ENCODE data around the gene ALG8. TPM values are rescaled to one million over a fixed set of nuclear protein-coding genes. Genes with fewer than 3 reads are reported as not detected.
"Not testable (repeated sequence)": the region's sequence is repeated elsewhere in the genome, so short reads cannot be mapped to it uniquely, and the experiment has no call there.

Gene ALG8
- polyA plus RNA-seq, 2 donors, result 18.0 to 28.2 TPM

- H3K27ac ChIP-seq (ENCODE audit: low read depth in 2 of 2, low read length in 1 of 2), result no peak overlapping the region
- peaks cover 6 to 12% of the 10 kb centered on the region in 2 donors for H3K36me3 ChIP-seq (ENCODE audit: control insufficient read depth in 2 of 2, insufficient read depth in 2 of 2, low read length in 1 of 2)
- no peak overlapping the region for H3K4me3 ChIP-seq (ENCODE audit: low read depth in 1 of 2, low read length in 2 of 2)
- H3K27me3 ChIP-seq (ENCODE audit: control insufficient read depth in 1 of 2, insufficient read depth in 2 of 2, low read length in 2 of 2), result no peaks in the 10 kb centered on the region
- 90% methylated on average over 5 of the region's 5 CpGs for WGBS, 2 donors
- H3K9me3 ChIP-seq (ENCODE audit: control insufficient read depth in 2 of 2, insufficient read depth in 1 of 2, low read depth in 1 of 2, low read length in 1 of 2), result no peaks in the 10 kb centered on the region
- H3K4me1 ChIP-seq (ENCODE audit: control insufficient read depth in 2 of 2, insufficient read depth in 2 of 2, low read length in 1 of 2), result no peaks in the 10 kb centered on the region
Measured at GRCh38 chr11:78110351-78110750, 29.1 kb downstream of the ALG8 start.

GRCh38 chr11:78109081-78110015 lies 30.1 kb downstream of the ALG8 start:
- WGBS, 2 donors, result 71 to 77% methylated on average over 3 of the region's 3 CpGs
- no peaks in the 10 kb centered on the region for H3K27me3 ChIP-seq (ENCODE audit: control insufficient read depth in 1 of 2, insufficient read depth in 2 of 2, low read length in 2 of 2)
- H3K36me3 ChIP-seq (ENCODE audit: control insufficient read depth in 2 of 2, insufficient read depth in 2 of 2, low read length in 1 of 2), result peaks cover 6 to 12% of the 10 kb centered on the region in 2 donors

GRCh38 chr11:78100676-78101472 lies 38.6 kb downstream of the ALG8 start:
- Histone ChIP-seq H3K4me1 (ENCODE audit: control insufficient read depth in 2 of 2, insufficient read depth in 2 of 2, low read length in 1 of 2) (no peaks in the 10 kb centered on the region), H3K36me3 (ENCODE audit: control insufficient read depth in 2 of 2, insufficient read depth in 2 of 2, low read length in 1 of 2) (no peaks in the 10 kb centered on the region), H3K27ac (ENCODE audit: low read depth in 2 of 2, low read length in 1 of 2) (no peak overlapping the region), H3K4me3 (ENCODE audit: low read depth in 1 of 2, low read length in 2 of 2) (no peak overlapping the region), H3K9me3 (ENCODE audit: control insufficient read depth in 2 of 2, insufficient read depth in 1 of 2, low read depth in 1 of 2, low read length in 1 of 2) (no peaks in the 10 kb centered on the region), H3K27me3 (ENCODE audit: control insufficient read depth in 1 of 2, insufficient read depth in 2 of 2, low read length in 2 of 2) (no peaks in the 10 kb centered on the region)
- WGBS, 2 donors, result 75 to 88% methylated on average over 2 of the region's 2 CpGs

More at GRCh38 chr11:78109081-78110015, 30.1 kb downstream of the ALG8 start:
- H3K4me1 ChIP-seq (ENCODE audit: control insufficient read depth in 2 of 2, insufficient read depth in 2 of 2, low read length in 1 of 2), result no peaks in the 10 kb centered on the region
- H3K4me3 ChIP-seq (ENCODE audit: low read depth in 1 of 2, low read length in 2 of 2), result no peak overlapping the region
- H3K9me3 ChIP-seq (ENCODE audit: control insufficient read depth in 2 of 2, insufficient read depth in 1 of 2, low read depth in 1 of 2, low read length in 1 of 2), result no peaks in the 10 kb centered on the region
- H3K27ac ChIP-seq (ENCODE audit: low read depth in 2 of 2, low read length in 1 of 2), result no peak overlapping the region

- Histone ChIP-seq H3K27ac (ENCODE audit: low read depth in 2 of 2, low read length in 1 of 2) (no peak overlapping the region), H3K36me3 (ENCODE audit: control insufficient read depth in 2 of 2, insufficient read depth in 2 of 2, low read length in 1 of 2) (no peaks in the 10 kb centered on the region), H3K9me3 (ENCODE audit: control insufficient read depth in 2 of 2, insufficient read depth in 1 of 2, low read depth in 1 of 2, low read length in 1 of 2) (no peaks in the 10 kb centered on the region), H3K27me3 (ENCODE audit: control insufficient read depth in 1 of 2, insufficient read depth in 2 of 2, low read length in 2 of 2) (no peaks in the 10 kb centered on the region), H3K4me3 (ENCODE audit: low read depth in 1 of 2, low read length in 2 of 2) (no peak overlapping the region), H3K4me1 (ENCODE audit: control insufficient read depth in 2 of 2, insufficient read depth in 2 of 2, low read length in 1 of 2) (no peaks in the 10 kb centered on the region)
- 72 to 86% methylated on average over 5 of the region's 5 CpGs for WGBS, 2 donors
Measured at GRCh38 chr11:78100261-78100660, 39.2 kb downstream of the ALG8 start.

GRCh38 chr11:78099666-78100065 lies 39.8 kb downstream of the ALG8 start:
- Histone ChIP-seq H3K9me3 (ENCODE audit: control insufficient read depth in 2 of 2, insufficient read depth in 1 of 2, low read depth in 1 of 2, low read length in 1 of 2) (no peaks in the 10 kb centered on the region), H3K27ac (ENCODE audit: low read depth in 2 of 2, low read length in 1 of 2) (no peak overlapping the region), H3K27me3 (ENCODE audit: control insufficient read depth in 1 of 2, insufficient read depth in 2 of 2, low read length in 2 of 2) (no peaks in the 10 kb centered on the region), H3K4me3 (ENCODE audit: low read depth in 1 of 2, low read length in 2 of 2) (no peak overlapping the region), H3K36me3 (ENCODE audit: control insufficient read depth in 2 of 2, insufficient read depth in 2 of 2, low read length in 1 of 2) (no peaks in the 10 kb centered on the region), H3K4me1 (ENCODE audit: control insufficient read depth in 2 of 2, insufficient read depth in 2 of 2, low read length in 1 of 2) (no peaks in the 10 kb centered on the region)
- WGBS, 2 donors, result 83 to 86% methylated on average over 4 of the region's 4 CpGs

- no peaks in the 10 kb centered on the region for H3K36me3 ChIP-seq (ENCODE audit: control insufficient read depth in 2 of 2, insufficient read depth in 2 of 2, low read length in 1 of 2)
- WGBS, 2 donors, result 94 to 96% methylated on average over 7 of the region's 7 CpGs
Measured at GRCh38 chr11:78097666-78098385, 41.6 kb downstream of the ALG8 start.

GRCh38 chr11:78094250-78094649 lies 45.2 kb downstream of the ALG8 start:
- H3K36me3 ChIP-seq (ENCODE audit: control insufficient read depth in 2 of 2, insufficient read depth in 2 of 2, low read length in 1 of 2), result no peaks in the 10 kb centered on the region
- no peak overlapping the region for H3K4me3 ChIP-seq (ENCODE audit: low read depth in 1 of 2, low read length in 2 of 2)
- H3K9me3 ChIP-seq (ENCODE audit: control insufficient read depth in 2 of 2, insufficient read depth in 1 of 2, low read depth in 1 of 2, low read length in 1 of 2), result no peaks in the 10 kb centered on the region
- no peaks in the 10 kb centered on the region for H3K27me3 ChIP-seq (ENCODE audit: control insufficient read depth in 1 of 2, insufficient read depth in 2 of 2, low read length in 2 of 2)
- H3K27ac ChIP-seq (ENCODE audit: low read depth in 2 of 2, low read length in 1 of 2), result no peak overlapping the region
- no peaks in the 10 kb centered on the region for H3K4me1 ChIP-seq (ENCODE audit: control insufficient read depth in 2 of 2, insufficient read depth in 2 of 2, low read length in 1 of 2)
- WGBS, 2 donors, result 84 to 85% methylated on average over 2 of the region's 2 CpGs

More at GRCh38 chr11:78097666-78098385, 41.6 kb downstream of the ALG8 start:
- H3K9me3 ChIP-seq (ENCODE audit: control insufficient read depth in 2 of 2, insufficient read depth in 1 of 2, low read depth in 1 of 2, low read length in 1 of 2), result no peaks in the 10 kb centered on the region
- no peaks in the 10 kb centered on the region for H3K27me3 ChIP-seq (ENCODE audit: control insufficient read depth in 1 of 2, insufficient read depth in 2 of 2, low read length in 2 of 2)
- H3K4me1 ChIP-seq (ENCODE audit: control insufficient read depth in 2 of 2, insufficient read depth in 2 of 2, low read length in 1 of 2), result no peaks in the 10 kb centered on the region
- no peak overlapping the region for H3K27ac ChIP-seq (ENCODE audit: low read depth in 2 of 2, low read length in 1 of 2)
- H3K4me3 ChIP-seq (ENCODE audit: low read depth in 1 of 2, low read length in 2 of 2), result no peak overlapping the region

- WGBS, 2 donors, result 87 to 89% methylated on average over 6 of the region's 6 CpGs
Measured at GRCh38 chr11:78086521-78087074, 52.8 kb downstream of the ALG8 start.

GRCh38 chr11:78085972-78086371 lies 53.5 kb downstream of the ALG8 start:
- Histone ChIP-seq H3K27ac (ENCODE audit: low read depth in 2 of 2, low read length in 1 of 2) (no peak overlapping the region), H3K4me3 (ENCODE audit: low read depth in 1 of 2, low read length in 2 of 2) (no peak overlapping the region)
- WGBS, 2 donors, result 49 to 53% methylated on average over 3 of the region's 3 CpGs

More at GRCh38 chr11:78086521-78087074, 52.8 kb downstream of the ALG8 start:
- H3K4me1 ChIP-seq (ENCODE audit: control insufficient read depth in 2 of 2, insufficient read depth in 2 of 2, low read length in 1 of 2); H3K27ac ChIP-seq (ENCODE audit: low read depth in 2 of 2, low read length in 1 of 2); H3K9me3 ChIP-seq (ENCODE audit: control insufficient read depth in 2 of 2, insufficient read depth in 1 of 2, low read depth in 1 of 2, low read length in 1 of 2); H3K36me3 ChIP-seq (ENCODE audit: control insufficient read depth in 2 of 2, insufficient read depth in 2 of 2, low read length in 1 of 2); H3K4me3 ChIP-seq (ENCODE audit: low read depth in 1 of 2, low read length in 2 of 2); H3K27me3 ChIP-seq (ENCODE audit: control insufficient read depth in 1 of 2, insufficient read depth in 2 of 2, low read length in 2 of 2): not testable (repeated sequence)

More at GRCh38 chr11:78085972-78086371, 53.5 kb downstream of the ALG8 start:
- H3K4me1 ChIP-seq (ENCODE audit: control insufficient read depth in 2 of 2, insufficient read depth in 2 of 2, low read length in 1 of 2), result no peaks in the 10 kb centered on the region
- no peaks in the 10 kb centered on the region for H3K27me3 ChIP-seq (ENCODE audit: control insufficient read depth in 1 of 2, insufficient read depth in 2 of 2, low read length in 2 of 2)
- H3K36me3 ChIP-seq (ENCODE audit: control insufficient read depth in 2 of 2, insufficient read depth in 2 of 2, low read length in 1 of 2), result no peaks in the 10 kb centered on the region
- no peaks in the 10 kb centered on the region for H3K9me3 ChIP-seq (ENCODE audit: control insufficient read depth in 2 of 2, insufficient read depth in 1 of 2, low read depth in 1 of 2, low read length in 1 of 2)
